Measurements from ENCODE around the gene RAB3C.

- TF ChIP-seq, protein P1, sequence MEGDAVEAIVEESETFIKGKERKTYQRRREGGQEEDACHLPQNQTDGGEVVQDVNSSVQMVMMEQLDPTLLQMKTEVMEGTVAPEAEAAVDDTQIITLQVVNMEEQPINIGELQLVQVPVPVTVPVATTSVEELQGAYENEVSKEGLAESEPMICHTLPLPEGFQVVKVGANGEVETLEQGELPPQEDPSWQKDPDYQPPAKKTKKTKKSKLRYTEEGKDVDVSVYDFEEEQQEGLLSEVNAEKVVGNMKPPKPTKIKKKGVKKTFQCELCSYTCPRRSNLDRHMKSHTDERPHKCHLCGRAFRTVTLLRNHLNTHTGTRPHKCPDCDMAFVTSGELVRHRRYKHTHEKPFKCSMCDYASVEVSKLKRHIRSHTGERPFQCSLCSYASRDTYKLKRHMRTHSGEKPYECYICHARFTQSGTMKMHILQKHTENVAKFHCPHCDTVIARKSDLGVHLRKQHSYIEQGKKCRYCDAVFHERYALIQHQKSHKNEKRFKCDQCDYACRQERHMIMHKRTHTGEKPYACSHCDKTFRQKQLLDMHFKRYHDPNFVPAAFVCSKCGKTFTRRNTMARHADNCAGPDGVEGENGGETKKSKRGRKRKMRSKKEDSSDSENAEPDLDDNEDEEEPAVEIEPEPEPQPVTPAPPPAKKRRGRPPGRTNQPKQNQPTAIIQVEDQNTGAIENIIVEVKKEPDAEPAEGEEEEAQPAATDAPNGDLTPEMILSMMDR (IDR thresholded peaks at IDR 0.05): no peak
- no peak for TF ChIP-seq POLR2AphosphoS5 (IDR thresholded peaks at IDR 0.05)
- TF ChIP-seq POLR2A (IDR thresholded peaks at IDR 0.05): no peak
Observed at GRCh38 chr5:58724992-58725391, 142.1 kb downstream of the RAB3C start.

All from breast epithelium (tissue), 3 donors.